ENCODE data around the gene RPL6.

- no peak for TF ChIP-seq CTCF (IDR thresholded peaks at IDR 0.05)
- TF ChIP-seq POLR2A (IDR thresholded peaks at IDR 0.05), result no peak
These were observed 35.2 kb downstream of the RPL6 start for GRCh38 chr12:112374166-112374740.
